Activated CD4-positive, alpha-beta memory T cell treated with anti-CD3 and anti-CD28 coated beads, Interleukin-2, amount 10 ng/mL, durations not matched to agents 7 days and 5 days (primary cell): ENCODE data around the gene CREBL2. TPM values are rescaled to one million over a fixed set of nuclear protein-coding genes. Genes with fewer than 3 reads are reported as not detected.

Experiments used
- CTCF ChIA-PET: fragments of 350-600 bp; sonication (Branson Sonifier 250); formaldehyde crosslinking; loops from one replicate; lab custom pipeline; 2021; ENCODE audit warnings: antibody characterized with exemption, inconsistent platforms; lab: Charles Lee
- POLR2A ChIA-PET: fragments of 350-600 bp; sonication (Branson Sonifier 250); formaldehyde crosslinking; loops from one replicate; lab custom pipeline; 2021; ENCODE audit warnings: antibody characterized with exemption; lab: Charles Lee
- DNase-seq: peaks from one replicate; pipeline ENCODE4 v3.0.0-alpha.2; 2020
- H3K27ac Mint-ChIP-seq: one replicate; pipeline ENCODE4 v1.8.0; 2021; ENCODE audit warnings: mild to moderate bottlenecking, mixed read lengths
- H3K27me3 Mint-ChIP-seq: one replicate; pipeline ENCODE4 v1.8.0; 2021; ENCODE audit warnings: mixed read lengths
- H3K36me3 Mint-ChIP-seq: one replicate; pipeline ENCODE4 v1.8.0; 2021; ENCODE audit warnings: low read depth, mixed read lengths
- H3K4me1 Mint-ChIP-seq: one replicate; pipeline ENCODE4 v1.8.0; 2021; ENCODE audit warnings: mixed read lengths
- H3K4me3 Mint-ChIP-seq: one replicate; pipeline ENCODE4 v1.8.0; 2021; ENCODE audit warnings: mild to moderate bottlenecking, mixed read lengths
- H3K9me3 Mint-ChIP-seq: one replicate; pipeline ENCODE4 v1.8.0; 2021; ENCODE audit warnings: mixed read lengths
- total RNA-seq, 2 experiments: library from RNA; stranded (reverse); gene quantifications; one replicate each; pipeline ENCODE4 v1.2.3, GENCODE V29; 2021

Gene CREBL2
- total RNA-seq, 2 experiments from 2014 or later, result 24.2 to 26.1 TPM

GRCh38 chr12:12684375-12685106 is 72.9 kb downstream of the CREBL2 start:
- ChIA-PET CTCF (no interaction called here), POLR2A (interaction anchor here (0.9 to 1.3 kb wide), 2 partner anchors 11 to 13 kb away, joined by 4 read pairs; no protein-coding TSS in a partner anchor)
- Mint-ChIP-seq H3K4me3 (no peak overlapping the region), H3K36me3 (peaks cover 28% of the 10 kb centered on the region), H3K4me1 (peaks cover 2% of the 10 kb centered on the region), H3K27me3 (no peaks in the 10 kb centered on the region), H3K9me3 (no peaks in the 10 kb centered on the region), H3K27ac (no peak overlapping the region)
- DNase-seq, result peak; percentile 39

- no peak for DNase-seq
- no peaks in the 10 kb centered on the region for H3K27me3 Mint-ChIP-seq
- CTCF ChIA-PET, result no interaction called here
- H3K9me3 Mint-ChIP-seq, result no peaks in the 10 kb centered on the region
- POLR2A ChIA-PET, result interaction anchor here (0.9 to 1.3 kb wide), 2 partner anchors 10 to 12 kb away, joined by 4 read pairs; no protein-coding TSS in a partner anchor
- H3K27ac Mint-ChIP-seq, result no peak overlapping the region
- peaks cover 35% of the 10 kb centered on the region for H3K36me3 Mint-ChIP-seq
- peaks cover 10% of the 10 kb centered on the region for H3K4me1 Mint-ChIP-seq
- no peak overlapping the region for H3K4me3 Mint-ChIP-seq
These were observed 73.6 kb downstream of the CREBL2 start for GRCh38 chr12:12685305-12685704.

- Mint-ChIP-seq H3K4me3 (no peak overlapping the region), H3K36me3 (peaks cover 42% of the 10 kb centered on the region), H3K9me3 (no peaks in the 10 kb centered on the region), H3K27me3 (no peaks in the 10 kb centered on the region), H3K4me1 (peaks cover 20% of the 10 kb centered on the region), H3K27ac (no peak overlapping the region)
- CTCF ChIA-PET, result no interaction called here
- no peak for DNase-seq
- POLR2A ChIA-PET, result no interaction called here
These were observed 74.8 kb downstream of the CREBL2 start for GRCh38 chr12:12686472-12686871.

- POLR2A ChIA-PET, result interaction anchor here (0.9 kb wide), 1 partner anchor 9 kb away, joined by 3 read pairs; the partner anchor contains the start of gene GPR19
- Mint-ChIP-seq H3K4me1 (peaks cover 25% of the 10 kb centered on the region), H3K27ac (no peak overlapping the region), H3K27me3 (no peaks in the 10 kb centered on the region), H3K4me3 (no peak overlapping the region), H3K36me3 (peaks cover 44% of the 10 kb centered on the region), H3K9me3 (no peaks in the 10 kb centered on the region)
- no peak for DNase-seq
- CTCF ChIA-PET, result interaction anchor here (0.7 to 1.1 kb wide), 2 partner anchors 13 to 184 kb away, joined by 3 read pairs; no protein-coding TSS in a partner anchor
These were observed 75.2 kb downstream of the CREBL2 start for GRCh38 chr12:12686925-12687324.

GRCh38 chr12:12689647-12690300 is 78.1 kb downstream of the CREBL2 start:
- no peaks in the 10 kb centered on the region for H3K9me3 Mint-ChIP-seq
- DNase-seq, result no peak
- H3K4me3 Mint-ChIP-seq, result no peak overlapping the region
- H3K4me1 Mint-ChIP-seq, result peaks cover 44% of the 10 kb centered on the region
- H3K27ac Mint-ChIP-seq, result no peak overlapping the region
- H3K27me3 Mint-ChIP-seq, result no peaks in the 10 kb centered on the region
- POLR2A ChIA-PET, result interaction anchor here (1.0 to 17.8 kb wide), 3 partner anchors 29 to 333 kb away, joined by 3 to 886 read pairs (median 4); partner anchors contain the start of genes BORCS5 and CDKN1B
- CTCF ChIA-PET, result interaction anchor here (0.8 to 1.5 kb wide), 2 partner anchors 28 to 46 kb away, joined by 3 to 9 read pairs; no protein-coding TSS in a partner anchor
- peaks cover 53% of the 10 kb centered on the region for H3K36me3 Mint-ChIP-seq

GRCh38 chr12:12691549-12691948 is 79.9 kb downstream of the CREBL2 start:
- DNase-seq, result no peak
- CTCF ChIA-PET, result no interaction called here
- Mint-ChIP-seq H3K4me1 (peaks cover 57% of the 10 kb centered on the region), H3K36me3 (peaks cover 64% of the 10 kb centered on the region), H3K4me3 (no peak overlapping the region), H3K9me3 (no peaks in the 10 kb centered on the region), H3K27ac (no peak overlapping the region), H3K27me3 (no peaks in the 10 kb centered on the region)
- POLR2A ChIA-PET, result interaction anchor here (17.8 kb wide), 1 partner anchor 27 kb away, joined by 886 read pairs; the partner anchor contains the start of gene CDKN1B

- POLR2A ChIA-PET, result interaction anchor here (0.8 to 17.8 kb wide), 5 partner anchors 11 to 337 kb away, joined by 3 to 886 read pairs (median 3); partner anchors contain the start of genes BORCS5 and CDKN1B
- Mint-ChIP-seq H3K27me3 (no peaks in the 10 kb centered on the region), H3K36me3 (peaks cover 58% of the 10 kb centered on the region), H3K4me3 (no peak overlapping the region), H3K4me1 (peaks cover 71% of the 10 kb centered on the region), H3K27ac (no peak overlapping the region), H3K9me3 (no peaks in the 10 kb centered on the region)
- no peak for DNase-seq
- CTCF ChIA-PET, result interaction anchor here (0.5 to 3.5 kb wide), 4 partner anchors 12 to 336 kb away, joined by 3 to 15 read pairs (median 4); partner anchors contain the start of gene BORCS5
These were observed 81.5 kb downstream of the CREBL2 start for GRCh38 chr12:12693111-12693671.

Other genes with a start within 250 kb of the CREBL2 start
- gene DUSP16, start 49.0 kb upstream of the CREBL2 start, total RNA-seq, result 10 to 100 TPM; 77.3 to 85.2 TPM
- gene GPR19, start 84.3 kb downstream of the CREBL2 start, total RNA-seq, result 10 to 100 TPM; 18.6 to 20.1 TPM
- 100 to 1,000 TPM; 164 to 166 TPM for gene CDKN1B, start 105.5 kb downstream of the CREBL2 start, total RNA-seq
- gene APOLD1, start 173.8 kb downstream of the CREBL2 start, total RNA-seq, result 1 to 10 TPM; 9.2 to 9.9 TPM
- gene DDX47, start 201.5 kb downstream of the CREBL2 start, total RNA-seq, result 10 to 100 TPM; 49.1 to 53.2 TPM